Left renal pelvis (tissue), 4 donors: ENCODE results near the gene MAP3K20. TPM values are rescaled to one million over a fixed set of nuclear protein-coding genes. Genes with fewer than 3 reads are reported as not detected.

Experiments
- DNase-seq, 4 donors: peaks; one replicate each; pipeline ENCODE4 v3.0.0-alpha.2; 2013; ENCODE audit warnings: low read depth in 4 of 4, low spot score in 3 of 4
- polyA plus RNA-seq, 4 donors: library from polyadenylated mRNA; unstranded; fragments of 120-200 nt; gene quantifications; one replicate each; pipeline ENCODE4 v1.2.1, GENCODE V29; 2013; ENCODE audit not compliant: insufficient read length in 4 of 4

MAP3K20 gene
- polyA plus RNA-seq, 4 donors: 25.2 to 45.3 (median 27.6) TPM

GRCh38 chr2:173049831-173050230, 25.8 kb upstream of the MAP3K20 start:
- no peak for DNase-seq

- DNase-seq: no peak
These were observed 25.0 kb upstream of the MAP3K20 start for GRCh38 chr2:173050684-173051083.

- no peak for DNase-seq
These were observed 24.0 kb upstream of the MAP3K20 start for GRCh38 chr2:173051463-173052215.

GRCh38 chr2:173053043-173053699, 22.5 kb upstream of the MAP3K20 start:
- DNase-seq: no peak

GRCh38 chr2:173054466-173054865, 21.2 kb upstream of the MAP3K20 start:
- no peak for DNase-seq

GRCh38 chr2:173056705-173057364, 18.8 kb upstream of the MAP3K20 start:
- DNase-seq: no peak

- no peak for DNase-seq
These were observed 17.5 kb upstream of the MAP3K20 start for GRCh38 chr2:173058097-173058496.

- DNase-seq: no peak
These were observed 17.0 kb upstream of the MAP3K20 start for GRCh38 chr2:173058673-173059072.

GRCh38 chr2:173059292-173059691, 16.4 kb upstream of the MAP3K20 start:
- no peak for DNase-seq

GRCh38 chr2:173059971-173060461, 15.6 kb upstream of the MAP3K20 start:
- DNase-seq: no peak

- DNase-seq: no peak
These were observed 12.8 kb upstream of the MAP3K20 start for GRCh38 chr2:173062801-173063200.

- DNase-seq: no peak
These were observed 11.4 kb upstream of the MAP3K20 start for GRCh38 chr2:173064151-173064805.

GRCh38 chr2:173066887-173067676, 8.6 kb upstream of the MAP3K20 start:
- DNase-seq: no peak

GRCh38 chr2:173075056-173075780, 428 bp upstream of the MAP3K20 start:
- peak in 1 of 4 donors; percentile 17 for DNase-seq

GRCh38 chr2:173076581-173077345, 1.1 kb downstream of the MAP3K20 start:
- peak in 3 of 4 donors; percentile 33 to 47 (median 37) for DNase-seq

GRCh38 chr2:173077506-173078177, 2.0 kb downstream of the MAP3K20 start:
- DNase-seq: no peak

GRCh38 chr2:173079141-173079540, 3.5 kb downstream of the MAP3K20 start:
- no peak for DNase-seq
